HUDEP-2 (cell line): ENCODE results near the gene ADAMTS16.

Experiments
- DNase-seq, 76 experiments: peaks; one replicate each; lab custom pipeline; 2025; ENCODE audit not compliant: unreplicated experiment in 76 of 76; lab: John Stamatoyannopoulos, UW

ADAMTS16 gene

DNA sequence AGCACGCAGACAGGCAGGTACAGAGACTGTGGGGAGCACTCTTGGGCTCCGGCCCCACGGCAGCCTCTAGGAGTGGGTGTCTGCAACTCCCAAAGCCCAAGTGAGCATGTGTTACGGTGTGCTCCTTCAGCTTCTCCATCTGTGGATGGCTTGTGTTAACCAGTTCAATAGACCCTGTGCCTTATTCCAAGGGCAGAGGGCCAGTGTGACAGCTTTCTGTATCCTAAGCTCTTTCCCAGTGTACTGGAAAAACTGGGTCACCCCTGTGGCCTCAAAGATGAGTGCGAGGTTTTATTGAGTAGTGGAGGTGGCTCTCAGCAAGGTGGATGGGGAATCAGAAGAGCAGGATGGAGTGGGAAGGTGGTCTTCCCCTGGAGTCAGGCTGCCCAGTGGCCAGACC is 78.3 kb downstream of the ADAMTS16 start:
- DNase-seq: no peak

GRCh38 chr5:5219541-5219940 is 79.4 kb downstream of the ADAMTS16 start:
- no peak for DNase-seq

- DNase-seq: no peak
Measured at GRCh38 chr5:5220901-5221631, 80.9 kb downstream of the ADAMTS16 start.

- DNase-seq: no peak
Measured at GRCh38 chr5:5221724-5222123, 81.6 kb downstream of the ADAMTS16 start.

DNA sequence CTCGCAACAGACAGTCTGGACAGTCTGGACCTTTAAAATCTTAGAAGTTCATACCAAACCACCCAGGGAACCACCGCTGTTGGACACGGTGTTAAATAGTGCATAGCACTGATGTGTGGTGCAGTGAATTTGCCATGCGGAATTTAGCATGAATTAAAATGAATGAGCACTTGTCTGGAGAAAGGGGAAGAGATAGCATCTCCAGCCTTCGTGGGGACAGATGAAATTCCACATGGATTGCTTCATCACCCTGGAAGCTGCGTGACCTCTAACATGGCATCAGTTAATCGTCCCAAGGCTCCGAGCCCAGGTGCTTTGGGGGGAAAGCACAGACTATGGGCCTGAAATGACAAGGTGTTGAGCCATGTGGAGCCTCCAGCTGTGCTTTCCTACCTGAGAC is 91.4 kb downstream of the ADAMTS16 start:
- no peak for DNase-seq

DNA sequence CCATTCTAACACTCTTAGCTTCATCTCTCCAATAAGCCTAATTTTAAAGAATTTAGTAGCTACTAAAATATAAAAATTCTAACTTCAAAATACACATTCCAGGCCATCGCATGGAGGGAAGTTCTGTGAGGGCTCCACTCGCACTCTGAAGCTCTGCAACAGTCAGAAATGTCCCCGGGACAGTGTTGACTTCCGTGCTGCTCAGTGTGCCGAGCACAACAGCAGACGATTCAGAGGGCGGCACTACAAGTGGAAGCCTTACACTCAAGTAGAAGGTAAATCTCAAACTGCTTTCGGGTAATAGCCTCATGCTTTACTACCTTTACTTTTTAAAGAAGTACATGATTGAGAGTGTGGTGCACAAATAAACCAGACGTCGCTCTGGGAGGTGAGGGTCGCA is 94.8 kb downstream of the ADAMTS16 start:
- DNase-seq: no peak

- DNase-seq: no peak
Measured at GRCh38 chr5:5235685-5236084, 95.6 kb downstream of the ADAMTS16 start.

DNA sequence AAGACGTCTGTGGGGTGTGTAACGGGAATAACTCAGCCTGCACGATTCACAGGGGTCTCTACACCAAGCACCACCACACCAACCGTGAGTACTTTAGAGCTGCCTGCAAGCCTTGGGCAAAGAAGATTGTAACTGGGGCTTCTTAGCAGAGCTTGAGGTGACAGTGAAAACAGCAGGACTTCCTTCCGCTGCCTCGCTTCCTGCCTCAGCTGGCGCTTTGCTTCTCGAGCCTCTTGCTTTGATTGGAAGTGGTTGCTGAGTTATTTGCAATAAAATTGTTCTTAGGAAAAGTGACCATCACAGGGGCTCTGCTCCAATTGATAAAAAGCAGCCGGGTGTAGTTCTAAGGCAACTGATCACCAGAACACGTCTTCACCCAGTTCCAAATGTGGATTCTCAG is 99.1 kb downstream of the ADAMTS16 start:
- no peak for DNase-seq

- no peak for DNase-seq
Measured at GRCh38 chr5:5240234-5240633, 100.1 kb downstream of the ADAMTS16 start.

GRCh38 chr5:5242056-5242455 is 101.9 kb downstream of the ADAMTS16 start:
- no peak for DNase-seq

GRCh38 chr5:5246736-5247135 is 106.6 kb downstream of the ADAMTS16 start:
- no peak for DNase-seq

DNA sequence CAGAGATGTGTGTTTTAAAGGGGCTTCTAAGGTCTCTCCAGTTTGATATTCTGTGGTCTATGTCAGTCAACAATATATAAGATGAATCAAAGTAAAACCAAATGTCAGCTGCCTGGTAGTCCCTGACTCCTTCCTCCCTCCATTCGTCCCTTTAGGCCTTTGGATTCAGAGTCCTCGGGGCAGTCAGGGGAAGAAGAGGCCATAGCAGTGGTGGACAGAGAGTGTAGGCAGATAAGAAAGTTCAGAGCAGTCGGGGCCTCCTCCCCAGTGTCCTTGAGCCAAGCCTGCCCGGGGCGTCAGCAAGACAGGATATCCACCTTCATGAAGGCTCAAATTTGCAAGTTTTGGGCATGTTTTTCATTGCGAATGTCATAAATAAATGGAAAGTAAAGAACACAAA is 110.6 kb downstream of the ADAMTS16 start:
- no peak for DNase-seq

DNA sequence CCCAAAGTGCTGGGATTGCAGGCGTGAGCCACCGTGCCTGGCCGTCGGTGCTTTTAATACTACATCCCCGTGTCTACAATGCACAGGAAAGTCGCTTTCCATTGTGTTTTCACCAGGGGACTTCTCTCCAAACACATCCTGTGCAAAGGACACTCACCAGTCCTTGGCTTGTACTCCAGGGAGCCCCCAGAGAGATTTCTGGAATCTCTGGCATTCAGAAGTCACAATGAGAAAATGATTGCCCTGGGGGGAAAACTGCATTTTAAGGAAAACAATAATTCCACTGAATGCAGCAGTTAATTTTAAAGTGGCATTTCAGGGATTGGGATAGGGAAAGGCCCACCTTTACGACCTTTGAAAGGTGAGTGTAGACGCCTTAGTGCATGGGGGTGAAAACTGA is 112.0 kb downstream of the ADAMTS16 start:
- DNase-seq: no peak

DNA sequence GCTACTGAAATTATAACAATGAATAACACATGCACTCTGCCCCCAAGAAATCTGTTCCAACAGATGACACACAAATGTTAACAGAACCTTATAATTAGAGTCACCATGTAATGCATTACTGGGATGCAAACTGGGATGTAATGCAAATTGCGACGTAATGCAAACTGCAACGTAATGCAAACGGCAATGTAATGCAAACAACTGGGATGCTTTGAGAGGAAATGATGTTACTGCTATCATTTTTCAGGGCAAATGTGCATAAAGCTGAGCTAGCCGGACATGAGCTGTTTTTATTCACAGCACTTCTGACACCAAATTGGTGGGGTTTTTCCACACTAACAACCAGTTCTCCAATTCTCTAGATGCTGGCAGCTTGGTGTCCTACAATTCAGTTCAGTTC is 117.2 kb downstream of the ADAMTS16 start:
- DNase-seq: no peak

DNA sequence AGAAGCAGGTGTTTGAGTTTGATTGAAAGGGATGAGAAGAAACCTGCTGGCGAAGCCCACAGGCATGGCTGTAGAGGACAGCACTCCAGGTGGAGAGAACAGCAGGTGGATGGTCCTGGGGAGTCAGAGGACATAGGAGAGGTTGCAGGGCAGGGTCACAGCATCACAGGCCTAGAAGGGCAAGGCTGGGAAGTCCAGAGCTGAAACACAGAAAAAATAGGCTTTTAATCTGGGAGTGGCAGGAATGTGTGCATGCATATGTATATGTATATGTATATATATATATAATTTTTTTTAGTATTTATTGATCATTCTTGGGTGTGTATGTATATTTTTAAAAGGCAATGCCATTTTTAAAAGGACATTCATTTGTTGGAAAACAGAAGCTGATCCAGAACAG is 118.4 kb downstream of the ADAMTS16 start:
- DNase-seq: no peak

DNA sequence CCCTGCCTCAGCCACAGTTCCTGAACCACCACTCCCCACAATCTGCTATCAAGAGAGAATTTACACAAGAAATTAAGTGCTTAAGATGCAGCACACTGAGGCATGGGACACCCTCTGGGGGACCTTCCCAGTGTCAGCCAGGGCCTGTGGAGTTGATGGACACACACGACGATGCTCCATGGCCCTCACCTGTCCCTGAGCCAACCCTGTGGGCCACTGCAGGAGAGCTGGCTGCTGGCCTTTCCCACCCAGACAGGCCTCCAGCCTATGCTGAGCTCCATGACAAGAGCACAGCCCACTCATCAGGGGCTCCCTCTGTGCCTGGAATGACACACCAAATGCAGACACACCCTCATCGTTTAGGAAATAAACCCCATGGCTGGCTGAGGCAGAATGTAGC is 124.6 kb downstream of the ADAMTS16 start:
- DNase-seq: no peak

DNA sequence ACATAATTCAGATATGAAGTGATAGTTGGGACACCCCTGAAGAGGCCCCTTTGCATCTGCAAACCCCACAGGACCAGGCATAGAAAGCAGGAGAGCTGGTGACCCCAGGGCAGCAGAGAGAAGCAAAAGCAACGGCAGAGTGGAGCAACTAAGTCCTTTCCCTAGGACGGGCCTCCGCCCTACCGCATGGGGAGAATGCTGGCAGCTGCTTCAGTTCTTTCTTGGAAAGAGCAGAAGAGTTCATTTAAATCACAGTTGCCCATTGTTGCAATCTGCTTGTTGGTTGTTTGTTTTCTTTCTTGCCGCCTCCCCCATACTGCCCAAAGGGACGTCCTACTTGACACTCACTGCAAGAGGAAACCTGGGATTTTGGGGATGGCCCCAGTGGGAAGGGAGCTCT is 126.2 kb downstream of the ADAMTS16 start:
- DNase-seq: no peak

DNA sequence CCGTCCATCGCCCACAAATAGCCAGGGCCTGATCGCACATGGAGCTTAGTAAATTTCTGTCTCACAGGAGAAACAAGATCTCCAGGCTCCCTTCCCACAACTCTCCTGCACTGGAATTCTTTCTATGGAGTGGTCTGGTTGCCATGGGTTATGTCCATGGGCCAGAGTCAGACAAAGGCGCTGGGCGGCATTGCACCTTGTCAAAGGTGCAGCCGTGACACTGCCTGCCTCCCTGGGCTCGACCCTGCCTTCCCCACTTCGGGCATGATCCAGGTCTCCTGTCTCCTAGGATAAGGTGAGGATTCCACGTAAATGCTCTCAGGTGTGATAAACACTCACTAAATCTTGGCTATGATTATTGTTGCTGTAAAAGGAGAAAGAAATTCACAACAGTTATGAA is 130.0 kb downstream of the ADAMTS16 start:
- DNase-seq: no peak

DNA sequence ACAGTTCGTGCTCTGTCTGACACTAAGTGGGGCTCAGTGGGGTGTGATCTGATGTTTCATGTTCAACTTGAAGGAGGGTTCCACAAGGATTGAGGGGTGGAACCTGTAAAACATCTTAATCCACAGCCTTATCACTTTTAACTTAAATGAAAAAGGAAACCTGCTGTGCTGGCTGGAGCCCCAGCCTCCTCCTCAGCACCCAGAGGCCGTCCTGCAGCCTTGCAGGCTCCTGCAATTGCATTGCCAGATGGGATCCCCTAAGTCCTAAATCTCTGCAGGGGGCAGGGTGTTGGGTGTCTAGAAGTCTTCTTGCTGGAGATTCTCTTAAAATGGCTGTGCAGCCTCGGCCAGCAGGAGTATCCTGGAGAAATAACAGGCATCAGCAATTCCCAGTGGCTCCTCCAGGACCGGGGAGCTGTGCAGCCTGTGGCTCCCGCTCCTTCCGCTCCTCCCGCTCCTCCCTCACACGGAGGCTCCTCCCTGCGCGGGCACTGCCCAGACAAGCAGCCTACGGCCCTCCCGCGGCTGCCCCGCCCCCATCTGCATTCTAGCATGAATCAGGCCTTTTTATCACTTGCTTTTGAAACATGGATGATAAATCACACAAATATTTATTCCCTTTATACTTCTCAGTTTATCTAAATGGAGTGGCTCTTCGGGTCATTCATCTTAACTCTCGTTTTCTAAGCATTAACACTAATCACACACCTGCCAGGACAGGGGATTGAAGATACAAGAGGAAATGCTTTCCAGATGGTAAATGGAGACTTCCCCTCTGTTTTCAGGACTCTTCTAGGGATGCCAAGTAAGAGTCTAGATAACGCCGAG is 131.0 kb downstream of the ADAMTS16 start:
- DNase-seq: no peak

GRCh38 chr5:5271786-5272321 is 131.7 kb downstream of the ADAMTS16 start:
- no peak for DNase-seq

GRCh38 chr5:5273398-5273797 is 133.3 kb downstream of the ADAMTS16 start:
- no peak for DNase-seq

DNA sequence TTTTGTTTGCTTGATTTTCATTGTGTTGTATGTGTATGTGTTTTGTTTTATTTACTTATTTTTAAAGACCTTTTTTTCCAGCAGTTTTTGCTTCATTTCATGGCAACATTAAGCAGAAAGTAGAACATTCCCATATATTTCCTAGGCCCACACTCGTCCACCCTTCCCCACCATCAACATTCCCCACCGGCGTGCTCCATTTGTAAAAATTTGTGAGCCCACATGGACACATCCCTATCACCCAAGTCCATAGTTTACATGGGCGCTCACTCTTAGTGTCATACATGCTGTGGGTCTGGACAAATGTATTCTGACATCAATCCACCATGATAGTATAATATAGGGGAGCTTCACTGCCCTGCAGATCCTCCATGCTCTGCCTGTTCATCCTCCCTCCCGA is 133.8 kb downstream of the ADAMTS16 start:
- DNase-seq: no peak
